Nucleus accumbens (tissue), 56 donors: ENCODE data around the gene TSPAN18.

Experiments used
- DNase-seq, 56 donors: peaks; one replicate each; lab custom pipeline; 2025; lab: John Stamatoyannopoulos, UW

TSPAN18 gene

DNA sequence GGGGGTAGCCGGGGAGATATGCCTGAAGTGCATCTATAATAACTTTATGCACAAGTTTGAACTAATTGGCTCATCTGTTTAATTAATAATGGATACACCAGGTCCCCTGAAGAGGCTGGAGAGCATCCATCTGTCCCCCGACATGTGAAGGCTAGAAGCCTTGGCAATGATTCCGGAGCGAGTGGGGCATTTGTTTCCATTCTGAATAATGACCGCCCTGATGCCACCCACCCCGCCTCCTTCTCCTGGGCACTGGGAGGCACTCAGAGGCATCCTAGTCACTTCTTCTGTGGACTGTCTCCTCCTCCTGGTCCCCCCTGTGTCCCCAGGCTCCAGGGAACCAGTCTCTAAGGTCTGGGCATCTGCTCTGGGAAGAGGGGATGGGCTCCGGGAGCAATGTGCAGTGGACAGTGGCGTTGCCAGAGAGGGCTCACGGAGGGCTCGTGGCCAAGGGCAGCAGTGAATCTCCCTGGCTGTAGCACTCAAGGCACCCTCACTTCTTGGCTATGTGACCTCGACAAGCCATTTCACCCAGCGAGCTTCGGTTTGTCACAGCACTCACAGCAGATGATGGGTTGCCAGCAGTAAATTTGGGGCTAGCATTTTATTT, 64.7 kb downstream of the TSPAN18 start:
- DNase-seq: no peak

DNA sequence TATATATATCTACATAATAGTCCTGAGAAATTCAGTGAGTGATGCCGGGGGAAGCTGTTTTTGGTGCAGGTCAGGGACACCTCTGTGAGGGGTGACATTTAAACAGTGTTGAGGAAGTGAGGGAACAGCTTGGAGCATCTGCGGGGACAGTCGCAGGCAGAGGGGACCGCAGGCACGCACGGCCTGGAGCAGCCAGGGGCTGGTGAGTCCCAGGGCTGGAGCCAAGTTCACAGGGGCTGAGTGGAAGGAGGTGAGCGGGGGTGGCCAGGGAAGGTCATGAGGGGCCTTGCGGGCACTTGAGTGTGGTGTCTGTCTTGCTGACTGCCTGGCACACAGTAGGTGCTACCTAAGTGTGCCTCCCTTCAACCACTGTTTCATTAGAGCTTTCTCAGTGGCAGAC, 65.4 kb downstream of the TSPAN18 start:
- no peak for DNase-seq

DNA sequence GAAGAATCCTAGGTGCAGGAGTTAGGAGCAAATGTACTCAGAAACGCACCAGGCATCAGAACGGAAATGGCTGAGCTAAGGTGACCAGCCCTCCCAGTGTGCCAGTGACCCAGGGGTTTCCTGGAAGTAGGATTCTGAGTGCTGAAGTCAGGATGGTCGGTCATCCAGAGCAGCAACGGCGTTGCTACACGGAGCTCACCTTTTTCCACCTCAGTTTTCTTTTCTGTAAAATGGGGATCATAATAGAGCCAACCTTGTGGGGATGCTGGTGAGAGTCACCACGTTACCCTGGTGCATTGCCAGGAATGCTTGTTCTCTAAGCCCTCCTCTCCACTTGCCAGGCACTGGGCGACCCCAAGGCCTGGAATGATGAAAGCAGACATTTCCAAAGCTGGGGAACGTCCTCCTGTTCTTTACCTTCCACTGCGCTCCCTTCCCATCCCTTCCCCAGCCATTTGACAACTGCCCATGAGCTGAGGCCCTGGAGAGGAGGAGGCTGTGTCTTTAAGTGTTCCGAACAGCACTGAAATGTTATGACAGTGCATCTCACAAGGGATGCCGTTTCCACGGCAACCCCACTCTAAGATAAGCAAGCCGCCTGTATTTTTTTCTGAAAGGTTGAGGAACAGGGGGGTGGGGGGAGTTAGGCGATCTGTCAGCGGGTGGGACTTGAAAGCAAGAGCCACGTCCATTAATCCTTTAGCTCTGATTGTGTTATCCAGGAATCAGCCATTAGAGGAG, 66.8 kb downstream of the TSPAN18 start:
- DNase-seq: peak in 4 of 56 donors; percentile 7 to 15 (median 8)

DNA sequence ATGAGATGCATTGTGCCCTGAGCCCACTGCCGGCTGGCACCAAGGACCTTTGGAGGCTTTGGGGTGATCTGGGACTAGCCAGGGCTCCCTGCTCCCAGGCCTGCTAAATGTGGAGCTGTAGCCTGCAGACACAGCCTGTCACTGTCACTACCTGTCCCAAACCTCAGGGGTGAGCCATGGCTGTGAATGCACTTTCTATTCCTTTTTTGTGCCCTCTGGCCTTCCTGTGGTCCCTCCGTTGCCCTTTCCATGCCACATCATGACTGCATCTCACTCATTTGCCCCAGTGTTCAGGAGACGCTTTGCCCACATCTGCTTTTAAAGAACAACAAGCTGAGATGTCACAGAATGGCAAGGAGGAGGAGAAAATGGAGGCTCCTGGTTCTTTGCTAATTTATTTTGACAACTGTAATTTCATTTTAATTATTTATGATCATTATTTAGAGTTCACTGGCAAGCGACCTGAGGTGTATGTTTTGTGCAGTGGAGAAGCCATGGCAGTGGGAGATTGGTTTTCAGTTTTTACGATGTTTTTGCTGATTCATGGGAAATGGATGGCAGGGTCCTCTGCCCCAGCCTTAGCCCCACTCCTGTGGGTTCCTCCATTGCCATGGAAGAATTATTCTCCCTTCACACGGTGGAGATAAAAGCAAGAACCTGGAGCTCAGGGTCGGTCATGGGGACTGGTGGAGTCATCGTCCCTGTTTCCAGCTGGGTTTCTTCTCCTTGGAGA, 69.2 kb downstream of the TSPAN18 start:
- DNase-seq: no peak

DNA sequence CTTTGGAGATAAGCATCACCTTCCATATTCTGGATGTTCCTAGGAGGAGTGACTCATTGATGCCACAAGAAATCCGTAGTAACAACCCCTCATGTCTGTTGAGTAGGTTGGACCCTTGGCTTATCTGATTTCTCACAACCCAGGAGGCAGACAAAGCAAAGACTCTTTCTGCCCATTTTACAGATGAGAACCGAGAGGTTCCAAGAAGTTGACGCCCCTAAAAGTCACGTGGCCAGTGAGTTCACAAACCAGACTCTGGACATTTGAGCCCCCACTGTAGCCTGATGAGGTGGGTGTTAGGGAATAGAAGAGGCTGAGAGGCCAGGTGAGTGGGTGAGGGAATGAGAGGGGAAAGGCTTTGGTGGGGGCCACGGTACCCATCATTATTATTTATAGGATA, 70.3 kb downstream of the TSPAN18 start:
- no peak for DNase-seq

DNA sequence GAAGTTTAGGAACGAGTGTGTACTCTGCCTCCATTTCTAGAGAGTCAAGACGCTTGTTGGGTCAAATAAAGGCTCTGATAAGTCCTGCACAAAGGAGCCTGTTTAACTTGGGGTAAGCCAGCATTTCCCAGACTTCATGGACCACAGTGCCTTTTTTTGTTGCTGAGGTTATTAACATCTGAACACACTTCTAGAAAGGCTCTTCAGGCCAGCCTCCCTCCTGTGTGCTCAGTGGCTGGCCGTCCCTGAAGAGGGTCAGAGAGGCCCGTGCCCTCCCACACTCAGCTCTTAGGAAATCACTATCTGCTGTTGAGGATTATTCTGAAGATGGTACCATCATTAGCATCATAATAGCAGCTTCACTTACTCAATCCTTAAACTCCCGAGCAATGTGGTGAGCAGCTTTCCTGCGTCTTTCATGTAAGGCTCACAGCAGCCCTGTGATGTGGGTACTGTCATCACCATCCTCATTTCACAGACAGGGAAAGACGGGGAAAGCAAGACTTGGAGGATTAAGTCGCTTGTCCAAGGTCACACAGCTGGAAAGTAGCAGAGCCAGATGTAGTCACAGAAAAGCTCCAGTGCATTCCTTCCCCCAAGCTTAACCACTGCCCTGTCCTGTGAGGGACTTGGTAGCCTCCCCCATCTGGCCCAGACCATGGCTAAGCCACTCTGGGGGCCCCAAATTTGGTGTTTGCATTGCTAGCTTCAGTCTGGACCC, 71.3 kb downstream of the TSPAN18 start:
- DNase-seq: no peak

DNA sequence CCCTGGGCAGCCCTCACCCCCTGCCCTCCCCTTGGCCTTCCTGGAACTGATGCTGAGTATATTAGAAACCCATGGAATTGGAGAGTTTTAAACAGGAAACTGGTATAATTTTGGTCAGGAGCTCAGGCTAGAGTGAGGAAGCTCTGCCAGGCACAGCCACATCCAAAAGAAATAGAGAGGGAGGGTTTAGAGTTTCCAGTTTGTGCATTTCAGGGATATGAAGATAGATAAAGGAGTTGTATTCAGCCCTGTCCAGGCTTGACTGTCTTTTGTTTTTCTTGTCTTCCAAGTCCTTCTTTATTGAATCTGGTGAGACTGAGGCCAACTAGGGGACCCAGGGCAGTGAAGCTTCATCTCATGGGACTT, 71.8 kb downstream of the TSPAN18 start:
- no peak for DNase-seq

DNA sequence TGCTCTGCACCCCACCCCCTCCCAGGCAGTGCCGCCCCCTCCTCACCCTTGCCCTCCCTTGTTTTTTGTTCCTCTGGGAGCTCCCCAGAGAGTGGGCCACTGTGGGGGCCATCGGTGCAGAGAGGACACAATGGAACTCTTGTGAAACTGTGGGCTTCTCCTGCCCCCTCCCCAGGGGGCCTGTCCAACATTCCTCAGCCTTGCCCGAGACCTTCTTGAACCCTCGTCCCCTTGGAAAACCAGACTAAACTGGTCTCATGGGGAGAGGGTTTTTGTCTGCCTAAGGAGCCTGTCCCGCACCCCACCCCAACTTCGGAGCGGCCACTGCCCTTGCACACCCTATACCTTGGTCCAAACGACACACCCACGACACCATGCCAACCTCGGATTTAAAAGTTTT, 72.2 kb downstream of the TSPAN18 start:
- no peak for DNase-seq

DNA sequence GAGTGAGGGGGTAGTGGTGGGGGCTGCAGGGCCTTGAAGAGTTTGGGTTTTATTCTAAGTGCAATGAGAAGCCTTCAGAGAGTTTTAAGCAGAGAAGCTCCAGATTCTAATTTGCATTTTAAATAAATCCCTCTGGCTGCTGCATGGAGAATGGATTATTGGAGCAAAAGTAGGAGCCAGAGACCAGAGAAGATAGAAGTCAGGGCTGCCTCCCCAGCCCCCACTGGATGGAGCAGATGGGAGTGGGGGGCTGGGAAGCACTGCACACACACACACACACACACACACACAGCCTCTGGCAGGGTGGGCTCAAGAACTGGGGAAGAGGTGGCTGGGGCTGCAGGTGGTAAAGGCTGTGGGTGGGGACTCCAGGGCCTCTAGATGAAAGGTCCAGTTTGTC, 75.6 kb downstream of the TSPAN18 start:
- DNase-seq: no peak

DNA sequence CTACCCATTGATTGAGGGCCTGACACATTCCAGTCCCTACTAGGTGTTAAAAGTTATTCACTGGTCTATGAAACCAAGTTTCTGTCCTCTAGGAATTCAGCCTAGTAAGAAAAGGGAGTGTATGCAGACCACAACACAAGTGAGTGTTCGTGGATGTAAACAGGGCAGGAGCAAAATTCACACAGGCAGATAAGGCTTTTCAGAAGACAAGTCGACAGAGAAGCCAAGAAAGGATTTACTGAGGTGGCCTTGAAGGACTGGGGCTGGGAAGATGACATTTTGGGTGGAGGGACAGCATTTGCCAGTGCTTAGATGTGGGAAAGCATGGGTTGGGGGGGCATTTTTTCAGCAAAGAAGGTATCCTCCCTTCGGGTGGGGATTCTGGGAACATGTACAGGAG, 76.2 kb downstream of the TSPAN18 start:
- DNase-seq: no peak

DNA sequence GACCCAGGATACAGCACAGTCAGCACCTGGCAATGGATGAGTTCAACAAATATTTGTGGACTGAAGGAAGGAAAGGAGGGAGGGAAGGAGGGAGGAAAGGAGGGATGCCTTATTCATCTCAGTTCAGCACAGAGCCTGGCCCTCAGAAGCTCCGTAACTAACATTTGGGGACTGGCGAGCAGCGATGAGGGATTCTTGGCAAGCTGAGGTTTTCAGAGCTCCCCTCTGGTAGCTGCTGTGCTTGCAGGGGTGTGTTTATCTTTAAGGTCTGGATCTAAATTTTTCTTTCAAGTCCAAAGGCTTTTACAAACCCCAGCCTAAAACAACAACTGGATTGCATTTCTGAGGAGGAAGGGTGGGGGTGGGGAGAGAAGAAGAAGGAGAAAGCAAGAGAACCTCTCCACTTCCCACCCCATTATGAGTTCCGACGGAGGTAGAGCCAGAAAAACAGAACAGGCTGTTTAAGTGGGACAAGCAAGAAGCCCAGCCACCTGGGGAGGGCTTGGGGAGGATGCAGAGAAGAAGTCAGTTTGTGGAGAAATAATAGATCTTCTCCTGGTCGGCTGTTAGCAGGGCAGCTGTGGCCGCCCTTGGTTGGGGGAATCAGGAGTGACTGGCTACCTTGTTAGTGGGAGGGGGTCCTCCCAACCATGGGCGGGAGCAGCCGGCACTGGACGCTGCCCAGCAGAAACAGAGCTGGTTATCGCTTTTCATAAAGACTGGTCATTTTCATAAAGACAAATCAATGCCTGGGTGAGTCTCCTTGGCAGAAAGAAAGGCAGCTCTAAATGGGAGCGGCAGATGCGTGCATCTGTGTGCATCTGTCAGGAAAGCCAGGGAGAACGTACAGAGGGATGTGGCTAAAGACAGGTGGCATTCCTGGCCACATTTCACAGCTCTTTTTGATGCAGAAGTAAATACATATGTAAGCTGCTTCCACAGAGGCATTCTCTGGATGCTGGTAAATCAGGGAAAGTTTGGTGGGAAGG, 78.0 kb downstream of the TSPAN18 start:
- DNase-seq: no peak

DNA sequence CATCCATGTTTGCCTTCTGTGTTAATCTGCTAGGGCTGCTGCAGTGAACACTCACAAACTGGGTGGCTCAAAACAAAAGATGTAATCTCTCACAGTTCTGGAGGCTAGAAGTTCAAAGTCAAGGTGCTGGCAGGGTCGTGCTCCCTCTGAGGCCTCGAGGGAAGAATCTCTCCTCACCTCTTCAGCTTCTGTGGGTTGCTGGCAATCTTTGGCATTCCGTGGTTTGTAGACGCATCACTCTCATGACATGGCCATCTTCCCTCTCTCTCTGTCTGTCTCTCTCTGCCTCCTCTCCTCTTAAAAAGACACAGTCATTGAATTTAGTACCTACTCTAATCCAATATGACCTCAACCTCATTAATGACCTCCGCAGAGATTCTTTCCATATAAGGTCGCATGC, 78.8 kb downstream of the TSPAN18 start:
- no peak for DNase-seq

DNA sequence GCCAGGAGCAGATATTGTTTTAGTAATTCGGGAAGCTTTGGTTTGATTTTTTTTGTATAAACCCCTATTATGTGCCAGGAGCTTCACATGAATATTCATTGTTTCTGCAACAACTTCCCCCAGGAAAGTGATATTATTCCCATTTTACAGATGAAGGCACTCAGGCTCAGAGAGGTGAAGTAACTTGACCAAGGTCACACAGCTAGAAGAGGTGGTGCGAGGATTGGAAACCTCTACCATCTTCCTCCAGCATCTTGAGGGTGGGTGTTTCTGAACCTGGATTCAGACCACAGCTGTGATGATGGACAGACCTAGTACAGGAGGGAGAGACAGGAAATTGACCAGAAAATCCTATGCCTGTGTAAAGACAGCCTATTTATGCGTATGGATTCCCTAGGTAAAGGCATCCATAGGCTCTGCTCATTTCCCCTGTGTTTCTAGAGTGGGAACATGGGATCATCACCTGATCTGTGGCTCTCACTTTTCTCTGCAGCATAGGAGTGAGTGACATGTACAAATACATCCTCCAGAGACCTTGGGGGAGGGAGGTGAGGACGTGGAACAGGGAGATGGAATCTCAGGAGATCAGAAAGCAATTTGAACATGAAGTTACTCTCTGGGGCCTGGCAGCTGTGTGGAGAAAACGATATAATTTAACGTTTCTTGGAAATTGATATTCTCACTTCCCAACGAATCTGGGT, 81.4 kb downstream of the TSPAN18 start:
- DNase-seq: peak in 2 of 56 donors; percentile 6 to 7

DNA sequence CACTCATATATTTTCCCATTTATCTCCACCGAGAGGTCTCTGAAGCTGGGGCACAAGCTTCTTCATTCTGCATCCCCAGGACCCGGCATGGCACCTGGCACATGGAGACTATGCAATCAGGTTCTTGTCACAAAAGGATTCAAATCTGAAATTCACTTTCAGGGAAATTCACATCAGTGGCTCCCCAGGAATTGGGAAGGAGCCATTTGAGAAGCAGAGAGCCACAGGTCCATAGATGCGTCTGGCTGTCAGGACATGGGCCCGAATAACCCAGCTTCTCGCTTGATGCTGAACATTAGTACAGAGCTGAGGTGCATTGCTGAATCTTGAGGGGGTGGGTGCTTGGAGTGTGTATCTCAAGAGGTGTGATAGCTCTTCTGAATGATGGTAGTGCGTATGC, 82.5 kb downstream of the TSPAN18 start:
- DNase-seq: no peak

DNA sequence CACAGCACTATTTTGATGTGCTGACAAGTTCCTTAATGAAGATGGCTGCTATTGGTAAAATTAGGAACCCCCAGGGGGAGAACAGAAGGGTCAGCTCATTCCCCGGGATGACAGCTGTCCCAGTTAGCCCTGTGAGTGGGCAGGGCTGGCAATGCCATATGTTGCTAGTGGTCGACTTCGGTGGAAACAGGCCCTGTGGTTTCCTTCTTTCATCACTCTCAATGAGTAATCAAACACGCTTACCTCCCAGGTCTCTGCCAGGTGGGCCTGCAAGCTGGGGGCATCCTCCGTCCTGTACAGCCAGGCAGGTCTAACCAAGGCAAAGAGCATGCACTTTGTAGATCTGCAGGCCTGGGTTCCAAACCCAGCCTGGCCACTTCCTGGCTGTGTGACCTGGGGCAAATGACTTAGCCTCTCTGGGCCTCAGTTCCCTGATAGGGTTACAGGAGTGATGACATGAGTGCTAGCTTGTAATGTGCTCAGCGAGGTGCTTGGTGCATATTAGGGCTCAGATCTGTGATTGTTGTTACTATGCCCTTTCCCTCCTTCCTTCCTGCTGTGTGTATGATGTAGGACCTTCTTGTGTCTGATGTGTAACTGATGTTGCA, 85.2 kb downstream of the TSPAN18 start:
- no peak for DNase-seq

DNA sequence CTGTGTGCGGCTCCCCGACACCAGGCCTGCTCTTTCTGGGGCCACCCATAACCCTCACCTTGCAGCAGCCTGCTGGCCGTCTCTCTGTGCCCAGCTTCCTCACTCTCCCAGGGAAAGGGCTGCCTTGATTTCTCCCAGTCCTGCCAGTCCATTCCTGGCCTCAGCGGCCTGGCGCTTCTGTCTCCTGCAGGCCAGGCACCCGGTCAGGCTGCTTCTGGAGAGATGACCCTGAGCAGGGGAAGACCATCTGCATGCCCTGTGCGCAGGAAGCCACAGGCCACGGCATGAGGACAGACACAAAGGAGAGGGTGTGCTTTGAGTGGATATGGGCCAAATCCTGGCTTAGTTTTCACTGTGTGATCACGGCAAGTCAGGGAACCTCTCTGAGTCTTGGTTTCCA, 86.2 kb downstream of the TSPAN18 start:
- no peak for DNase-seq

DNA sequence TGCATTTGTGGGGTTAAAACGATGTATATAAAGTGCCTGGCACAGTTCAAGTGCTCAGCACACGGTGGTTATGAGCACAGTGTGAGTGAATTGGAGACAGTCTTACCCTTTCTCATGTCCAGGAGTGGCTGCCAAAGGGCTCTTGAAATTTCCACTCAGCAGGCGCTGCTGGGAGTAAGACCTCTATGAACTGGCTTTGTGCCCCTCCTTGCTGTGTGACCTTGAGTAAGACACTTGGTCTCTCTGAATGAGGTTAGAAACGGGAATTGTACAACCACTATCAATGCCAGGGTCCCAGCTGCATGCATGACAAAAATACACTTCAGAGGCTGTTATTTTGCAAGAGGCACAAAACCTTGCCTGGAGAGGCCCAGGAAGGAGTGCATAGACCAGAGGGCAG, 86.6 kb downstream of the TSPAN18 start:
- DNase-seq: no peak

DNA sequence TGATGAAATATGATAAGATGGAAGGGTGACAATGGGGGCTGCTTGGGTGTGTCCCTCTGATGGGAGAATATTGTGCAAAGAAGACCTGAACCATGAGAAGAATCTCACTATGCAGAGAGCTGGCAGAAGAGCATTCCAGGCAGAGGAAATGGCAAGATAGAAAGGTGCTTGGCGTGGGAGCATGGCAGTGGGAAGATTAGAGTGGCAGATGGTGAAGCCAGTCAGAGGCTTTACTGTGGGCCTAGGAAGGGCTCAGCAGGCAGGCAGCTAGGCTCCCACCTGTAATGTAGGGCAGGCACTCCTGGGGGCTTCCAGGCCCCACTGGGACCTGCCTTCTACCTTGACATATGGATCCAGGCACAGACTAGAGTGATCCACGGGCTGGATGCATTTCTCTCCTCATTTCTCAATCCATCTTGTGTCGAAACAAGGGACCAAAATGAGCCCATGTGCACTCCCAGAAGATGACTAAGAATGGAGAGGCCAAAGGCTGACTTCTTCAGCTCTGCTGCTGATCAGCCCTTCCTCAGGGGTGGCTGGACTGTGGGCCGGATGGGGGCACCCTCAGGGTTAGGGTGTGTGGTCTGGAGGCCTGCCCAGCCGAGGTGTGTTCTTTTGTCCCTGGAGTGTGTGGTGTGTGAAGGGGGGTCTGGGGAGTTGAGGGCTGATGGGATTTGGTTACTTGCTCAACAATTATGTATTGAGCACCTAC, 88.3 kb downstream of the TSPAN18 start:
- DNase-seq: no peak
